ENCODE data around the gene ZNRF3.

ZNRF3 gene

GRCh38 chr22:29040385-29041275 is 157.3 kb downstream of the ZNRF3 start:
- peak; percentile 80 for DNase-seq

GRCh38 chr22:29041408-29041807 is 158.0 kb downstream of the ZNRF3 start:
- no peak for DNase-seq

GRCh38 chr22:29043906-29044575 is 160.7 kb downstream of the ZNRF3 start:
- DNase-seq: no peak

GRCh38 chr22:29044657-29045176 is 161.3 kb downstream of the ZNRF3 start:
- no peak for DNase-seq

- no peak for DNase-seq
Observed at GRCh38 chr22:29048822-29049654, 165.7 kb downstream of the ZNRF3 start.

DNA sequence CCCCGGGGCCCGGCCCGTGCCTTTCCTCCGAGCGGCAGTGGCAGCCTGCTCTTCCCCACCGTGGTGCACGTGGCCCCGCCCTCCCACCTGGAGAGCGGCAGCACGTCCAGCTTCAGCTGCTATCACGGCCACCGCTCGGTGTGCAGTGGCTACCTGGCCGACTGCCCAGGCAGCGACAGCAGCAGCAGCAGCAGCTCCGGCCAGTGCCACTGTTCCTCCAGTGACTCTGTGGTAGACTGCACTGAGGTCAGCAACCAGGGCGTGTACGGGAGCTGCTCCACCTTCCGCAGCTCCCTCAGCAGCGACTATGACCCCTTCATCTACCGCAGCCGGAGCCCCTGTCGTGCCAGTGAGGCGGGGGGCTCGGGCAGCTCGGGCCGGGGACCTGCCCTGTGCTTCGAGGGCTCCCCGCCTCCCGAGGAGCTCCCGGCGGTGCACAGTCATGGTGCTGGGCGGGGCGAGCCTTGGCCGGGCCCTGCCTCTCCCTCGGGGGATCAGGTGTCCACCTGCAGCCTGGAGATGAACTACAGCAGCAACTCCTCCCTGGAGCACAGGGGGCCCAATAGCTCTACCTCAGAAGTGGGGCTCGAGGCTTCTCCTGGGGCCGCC is 166.4 kb downstream of the ZNRF3 start:
- DNase-seq: no peak

DNA sequence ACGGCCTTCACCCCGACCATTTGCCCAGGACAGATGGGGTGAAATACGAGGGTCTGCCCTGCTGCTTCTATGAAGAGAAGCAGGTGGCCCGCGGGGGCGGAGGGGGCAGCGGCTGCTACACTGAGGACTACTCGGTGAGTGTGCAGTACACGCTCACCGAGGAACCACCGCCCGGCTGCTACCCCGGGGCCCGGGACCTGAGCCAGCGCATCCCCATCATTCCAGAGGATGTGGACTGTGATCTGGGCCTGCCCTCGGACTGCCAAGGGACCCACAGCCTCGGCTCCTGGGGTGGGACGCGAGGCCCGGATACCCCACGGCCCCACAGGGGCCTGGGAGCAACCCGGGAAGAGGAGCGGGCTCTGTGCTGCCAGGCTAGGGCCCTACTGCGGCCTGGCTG is 167.1 kb downstream of the ZNRF3 start:
- DNase-seq: no peak

GRCh38 chr22:29053048-29053702 is 169.8 kb downstream of the ZNRF3 start:
- no peak for DNase-seq

GRCh38 chr22:29054251-29054767 is 170.9 kb downstream of the ZNRF3 start:
- DNase-seq: no peak

DNA sequence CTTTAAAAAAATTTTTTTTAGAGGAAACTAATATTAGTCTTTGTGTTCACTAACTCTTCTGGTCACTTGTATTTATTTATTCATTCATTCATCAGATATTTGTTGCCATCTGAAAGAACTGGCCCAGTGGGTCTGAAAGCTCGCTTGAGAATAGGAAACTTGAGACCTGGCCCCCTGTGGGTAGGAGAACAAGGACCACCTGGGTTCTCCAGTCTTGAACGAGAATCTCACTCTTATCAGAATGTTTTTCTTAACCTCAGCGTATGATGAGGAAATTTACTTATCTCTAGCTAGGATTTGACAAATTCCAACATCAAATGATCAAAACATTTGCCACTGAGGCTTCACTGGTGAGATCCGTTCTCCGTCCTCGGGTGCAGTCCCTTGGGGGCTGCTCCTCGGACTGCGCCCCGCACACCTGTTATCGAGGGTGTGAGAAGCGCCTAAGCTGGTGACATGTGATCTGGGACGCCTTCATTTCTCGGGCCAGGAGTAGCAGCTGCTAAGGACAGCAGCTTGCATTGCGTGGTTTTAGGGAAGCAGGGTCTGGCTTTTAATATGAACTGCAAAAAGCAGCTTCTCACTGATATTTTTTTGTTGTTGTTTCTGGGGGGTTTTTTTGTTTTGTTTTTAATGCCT is 171.9 kb downstream of the ZNRF3 start:
- no peak for DNase-seq

DNA sequence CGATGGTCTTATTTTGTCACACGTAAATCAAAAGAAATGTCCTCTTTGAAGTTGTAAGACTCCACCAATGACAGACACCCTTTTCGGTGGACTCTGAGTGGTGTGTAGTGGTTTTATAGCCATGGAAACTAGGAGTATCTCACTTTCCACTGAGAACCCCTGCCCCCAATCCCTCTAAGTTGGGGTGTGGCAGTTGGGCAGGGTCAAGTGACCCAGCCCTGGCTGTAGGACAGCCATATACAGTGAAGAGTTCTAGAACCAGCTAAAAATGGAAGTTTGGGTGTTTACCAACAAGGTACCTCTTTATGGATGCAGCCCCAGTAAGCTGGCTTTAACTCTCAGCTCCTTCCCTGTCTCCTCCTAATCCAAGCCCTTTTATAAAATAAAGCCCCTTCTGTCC is 173.1 kb downstream of the ZNRF3 start:
- DNase-seq: no peak

GRCh38 chr22:29060251-29060869 is 177.0 kb downstream of the ZNRF3 start:
- DNase-seq: no peak

DNA sequence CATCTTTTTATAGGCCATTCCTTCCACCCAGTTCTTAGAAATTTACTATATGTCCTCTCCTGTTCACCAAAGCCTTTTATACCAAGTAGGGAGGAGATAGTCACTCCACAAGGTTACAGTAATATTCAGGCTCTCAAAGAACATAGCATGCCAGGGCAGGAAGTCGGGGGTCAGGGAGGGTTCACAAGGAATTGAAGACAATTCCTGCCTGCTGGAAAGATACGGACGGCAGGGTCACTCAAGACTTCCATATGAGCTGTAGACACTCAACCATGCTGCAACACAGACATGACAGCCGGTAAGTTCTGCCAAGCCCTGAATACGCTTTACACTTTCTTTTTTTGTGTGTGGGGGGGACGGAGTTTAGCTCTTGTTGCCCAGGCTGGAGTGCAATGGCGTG is 177.6 kb downstream of the ZNRF3 start:
- no peak for DNase-seq

GRCh38 chr22:29061773-29062172 is 178.4 kb downstream of the ZNRF3 start, which contains the start of gene C22orf31:
C22orf31 (minus strand) TSS chr22:29061831; CDS start chr22:29061792, 39 bp downstream.
- no peak for DNase-seq

GRCh38 chr22:29062286-29062821 is 179.0 kb downstream of the ZNRF3 start:
- DNase-seq: no peak

DNA sequence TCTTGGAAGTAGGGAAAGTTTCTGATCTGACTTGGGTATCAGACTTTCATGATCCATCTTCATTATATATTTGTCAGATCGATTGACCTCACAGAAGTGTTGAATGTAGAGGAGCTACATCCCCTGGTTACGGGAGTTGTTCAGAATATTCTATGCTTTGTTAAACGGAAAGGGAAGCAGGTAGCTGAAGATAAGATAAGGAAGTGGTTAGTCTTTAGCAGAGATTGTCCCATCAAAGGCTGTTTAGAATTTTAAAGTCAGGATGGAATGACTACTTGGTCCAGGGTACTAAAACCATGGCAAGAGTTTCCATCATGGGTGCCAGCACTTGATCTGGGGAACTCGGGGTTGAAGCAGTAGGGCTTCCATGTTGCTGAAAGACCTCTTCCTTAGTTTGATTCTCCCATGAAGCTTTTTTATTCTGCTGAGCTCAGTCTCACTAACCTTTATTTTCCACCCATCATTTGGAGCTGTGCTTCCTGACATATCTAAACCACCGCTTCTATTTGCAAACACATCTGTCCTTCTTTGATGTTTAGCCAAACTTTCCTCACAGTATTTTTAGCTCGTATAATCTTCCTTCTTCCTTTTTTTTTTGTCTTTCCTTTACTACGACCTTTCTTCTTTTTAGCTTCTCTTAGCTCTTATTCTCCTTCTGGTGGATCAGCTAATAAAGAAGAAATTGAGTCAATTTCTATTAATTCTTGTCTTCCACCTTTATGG is 182.3 kb downstream of the ZNRF3 start:
- no peak for DNase-seq

- no peak for DNase-seq
Observed at GRCh38 chr22:29069463-29069862, 186.1 kb downstream of the ZNRF3 start.

- DNase-seq: no peak
Observed at GRCh38 chr22:29070490-29070889, 187.1 kb downstream of the ZNRF3 start.

- DNase-seq: no peak
Observed at GRCh38 chr22:29071261-29072045, 188.1 kb downstream of the ZNRF3 start.
